GM19397 (cell line): ENCODE data around the gene IL36G.
"Not testable (repeated sequence)": the region's sequence is repeated elsewhere in the genome, so short reads cannot be mapped to it uniquely, and the experiment has no call there.

Experiments used
- ATAC-seq: cut with Tn5 transposase; IDR thresholded peaks from one replicate; pipeline ENCODE4 v1.9.1; 2021; ENCODE audit warnings: mild to moderate bottlenecking, moderate library complexity; ENCODE audit not compliant: unreplicated experiment

IL36G gene

GRCh38 chr2:112977559-112978056 lies at the start of gene IL36G:
IL36G (plus strand) TSS chr2:112978006; CDS start chr2:112978639, 633 bp downstream.
- ATAC-seq, result no peak

- no peak for ATAC-seq
Observed at GRCh38 chr2:112933261-112933660, 44.5 kb upstream of the IL36G start.

DNA sequence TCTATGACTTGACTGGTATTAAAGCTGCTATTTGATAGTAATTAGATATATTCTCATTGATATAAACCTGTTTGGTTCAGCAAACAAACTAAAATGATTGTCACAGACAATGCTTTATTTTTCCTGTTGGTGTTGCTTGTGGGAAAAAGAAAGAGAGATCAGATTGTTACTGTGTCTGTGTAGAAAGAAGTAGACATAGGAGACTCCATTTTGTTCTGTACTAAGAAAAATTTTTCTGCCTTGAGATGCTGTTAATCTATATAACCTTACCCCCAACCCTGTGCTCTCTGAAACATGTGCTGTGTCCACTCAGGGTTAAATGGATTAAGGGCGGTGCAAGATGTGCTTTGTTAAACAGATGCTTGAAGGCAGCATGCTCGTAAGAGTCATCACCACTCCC lies 43.7 kb upstream of the IL36G start:
- ATAC-seq, result not testable (repeated sequence)

GRCh38 chr2:112936927-112937232 lies 40.9 kb upstream of the IL36G start:
- no peak for ATAC-seq

DNA sequence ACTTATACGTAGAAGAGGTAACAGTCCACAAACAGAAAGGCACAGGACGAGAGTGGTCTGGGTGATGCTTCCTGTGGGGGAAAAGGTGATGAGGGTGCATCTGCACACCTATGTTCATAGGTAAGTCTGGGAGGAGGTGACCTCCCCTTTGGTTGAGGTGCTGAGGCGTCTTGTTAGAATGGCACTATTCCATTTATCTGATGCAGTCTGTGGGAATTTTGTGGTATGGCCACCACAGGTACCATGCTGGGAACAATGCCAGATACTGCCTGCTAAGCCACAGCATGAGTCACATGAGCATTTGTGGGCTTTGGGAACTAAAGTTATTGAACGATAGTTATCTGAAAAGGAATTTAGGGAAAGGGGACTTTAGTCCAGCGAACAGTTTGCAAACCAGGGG lies 38.9 kb upstream of the IL36G start:
- no peak for ATAC-seq

- no peak for ATAC-seq
Observed at GRCh38 chr2:112939425-112939824, 38.4 kb upstream of the IL36G start.

DNA sequence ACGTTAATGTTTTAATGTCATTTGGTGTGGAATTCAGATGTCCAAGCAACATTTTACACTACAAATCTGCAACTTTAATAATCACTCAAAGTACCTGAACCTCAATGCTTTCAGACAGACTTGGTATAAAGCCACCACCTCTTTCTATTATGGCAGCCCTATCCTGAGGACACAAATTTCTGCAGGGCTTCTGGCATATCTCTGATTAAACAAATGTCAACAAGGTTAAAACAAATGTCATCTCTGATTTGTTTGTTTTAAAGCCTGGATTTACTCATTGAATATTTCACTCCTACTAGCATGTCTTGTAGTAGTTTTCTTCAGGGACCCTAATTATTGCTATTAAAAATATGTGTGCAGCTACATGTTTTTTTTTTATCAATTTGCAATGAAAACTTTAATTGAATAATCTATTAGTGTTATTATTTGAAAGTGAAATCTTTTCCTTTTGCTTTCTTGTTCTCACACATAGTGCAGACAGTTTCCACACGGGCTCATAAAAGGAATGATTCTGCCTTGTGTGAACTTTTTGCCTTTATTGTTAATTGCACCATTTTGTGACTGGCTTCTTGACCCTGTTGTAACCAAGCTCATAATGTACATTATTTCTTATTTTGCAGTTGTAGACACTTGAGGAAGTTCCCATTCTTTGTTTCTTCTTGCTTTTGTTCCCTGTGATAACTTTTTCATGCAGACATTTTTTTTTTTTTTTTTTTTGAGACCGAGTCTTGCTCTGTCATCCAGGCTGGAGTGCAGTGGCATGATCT lies 36.8 kb upstream of the IL36G start:
- ATAC-seq, result no peak

GRCh38 chr2:112941753-112942653 lies 35.8 kb upstream of the IL36G start:
- ATAC-seq, result peak; percentile 89

DNA sequence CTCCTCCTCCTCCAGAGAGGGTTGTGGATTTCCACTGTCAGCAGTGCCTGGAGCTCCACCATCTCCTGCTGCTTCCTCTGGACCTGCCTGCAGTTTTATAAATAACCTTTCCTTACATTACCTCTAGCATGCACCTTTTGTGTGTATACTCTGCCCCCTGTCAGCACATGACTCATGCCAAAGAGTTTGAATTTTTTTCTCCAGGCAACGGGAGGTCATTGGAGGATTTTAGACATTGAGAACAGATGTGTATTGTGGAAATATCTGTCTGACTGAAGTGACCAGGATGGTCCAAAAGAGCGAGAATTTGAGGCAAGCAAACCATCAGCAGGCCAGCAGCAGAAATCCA lies 35.2 kb upstream of the IL36G start:
- no peak for ATAC-seq

GRCh38 chr2:112944971-112945370 lies 32.8 kb upstream of the IL36G start:
- ATAC-seq, result no peak

- ATAC-seq, result no peak
Observed at GRCh38 chr2:112946086-112946485, 31.7 kb upstream of the IL36G start.

DNA sequence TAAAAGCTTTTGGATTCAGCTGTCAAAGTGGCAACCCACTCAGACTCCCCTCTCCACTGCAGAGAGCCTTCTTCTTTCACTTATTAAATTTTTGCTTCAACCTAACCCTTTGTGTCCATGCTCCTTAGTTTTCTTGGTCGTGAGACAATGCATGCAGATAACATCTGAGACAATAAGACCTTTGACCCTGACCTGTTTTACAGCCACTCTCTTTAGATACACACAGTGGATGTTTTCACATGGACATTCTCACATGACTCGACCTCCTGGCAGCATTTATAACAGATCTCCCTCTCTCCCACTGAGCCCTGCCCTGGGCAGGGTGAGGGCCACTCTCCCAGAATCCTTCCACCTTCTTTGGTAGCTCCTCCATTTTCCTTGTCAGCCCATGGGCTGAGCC lies 30.4 kb upstream of the IL36G start:
- ATAC-seq, result no peak

- ATAC-seq, result no peak
Observed at GRCh38 chr2:112949456-112949855, 28.4 kb upstream of the IL36G start.

GRCh38 chr2:112954364-112954763 lies 23.4 kb upstream of the IL36G start:
- no peak for ATAC-seq

- ATAC-seq, result no peak
Observed at GRCh38 chr2:112957511-112957910, 20.3 kb upstream of the IL36G start.

GRCh38 chr2:112958428-112959108 lies 19.2 kb upstream of the IL36G start:
- no peak for ATAC-seq

GRCh38 chr2:112959109-112959812 lies 18.5 kb upstream of the IL36G start:
- no peak for ATAC-seq

- no peak for ATAC-seq
Observed at GRCh38 chr2:112960230-112960825, 17.5 kb upstream of the IL36G start.

GRCh38 chr2:112962308-112963175 lies 15.3 kb upstream of the IL36G start:
- ATAC-seq, result no peak

GRCh38 chr2:112967023-112967422 lies 10.8 kb upstream of the IL36G start:
- no peak for ATAC-seq
